Femur (tissue), 1 donor: ENCODE data around the gene CAPN8.

Experiments used
- DNase-seq: peaks from one replicate; pipeline ENCODE4 v3.0.0-alpha.2; 2017

CAPN8 gene

GRCh38 chr1:223653431-223653830, 12.1 kb downstream of the CAPN8 start:
- DNase-seq: no peak

GRCh38 chr1:223653015-223653414, 12.5 kb downstream of the CAPN8 start:
- no peak for DNase-seq

- DNase-seq: peak; percentile 77
Observed at GRCh38 chr1:223652436-223652941, 13.0 kb downstream of the CAPN8 start.

GRCh38 chr1:223651291-223651991, 14.1 kb downstream of the CAPN8 start:
- no peak for DNase-seq

GRCh38 chr1:223650465-223650864, 15.0 kb downstream of the CAPN8 start:
- no peak for DNase-seq

GRCh38 chr1:223649222-223649621, 16.3 kb downstream of the CAPN8 start:
- no peak for DNase-seq

GRCh38 chr1:223647249-223647648, 18.3 kb downstream of the CAPN8 start:
- no peak for DNase-seq

GRCh38 chr1:223645903-223646302, 19.6 kb downstream of the CAPN8 start:
- DNase-seq: no peak

GRCh38 chr1:223642237-223642636, 23.3 kb downstream of the CAPN8 start:
- no peak for DNase-seq

- DNase-seq: no peak
Observed at GRCh38 chr1:223641523-223642039, 23.9 kb downstream of the CAPN8 start.

GRCh38 chr1:223639331-223639749, 26.2 kb downstream of the CAPN8 start:
- no peak for DNase-seq

- DNase-seq: no peak
Observed at GRCh38 chr1:223635236-223635635, 30.3 kb downstream of the CAPN8 start.

GRCh38 chr1:223634423-223634822, 31.1 kb downstream of the CAPN8 start:
- no peak for DNase-seq

- no peak for DNase-seq
Observed at GRCh38 chr1:223631956-223632355, 33.5 kb downstream of the CAPN8 start.

GRCh38 chr1:223631473-223631872, 34.0 kb downstream of the CAPN8 start:
- no peak for DNase-seq

GRCh38 chr1:223629126-223629457, 36.4 kb downstream of the CAPN8 start:
- DNase-seq: no peak

GRCh38 chr1:223628233-223629125, 37.0 kb downstream of the CAPN8 start:
- DNase-seq: no peak

GRCh38 chr1:223622132-223622842, 43.2 kb downstream of the CAPN8 start:
- DNase-seq: no peak

- DNase-seq: no peak
Observed at GRCh38 chr1:223621312-223621734, 44.2 kb downstream of the CAPN8 start.

- DNase-seq: no peak
Observed at GRCh38 chr1:223620297-223620897, 45.1 kb downstream of the CAPN8 start.

GRCh38 chr1:223618680-223619079, 46.8 kb downstream of the CAPN8 start:
- no peak for DNase-seq

- DNase-seq: no peak
Observed at GRCh38 chr1:223617323-223618070, 48.0 kb downstream of the CAPN8 start.
